CD4-positive, alpha-beta T cell (primary cell): ENCODE measurements around the gene HELZ. TPM values are rescaled to one million over a fixed set of nuclear protein-coding genes. Genes with fewer than 3 reads are reported as not detected.
"Not testable (repeated sequence)": the region's sequence is repeated elsewhere in the genome, so short reads cannot be mapped to it uniquely, and the experiment has no call there.

Experiments
- ATAC-seq: fragments of 200-7000 bp; cut with Tn5 transposase; one replicate; pipeline ENCODE4 v1.10.0; 2022; ENCODE audit warnings: mild to moderate bottlenecking; ENCODE audit not compliant: poor library complexity
- CTCF ChIA-PET: fragments of 350-600 bp; sonication (Branson Sonifier 250); formaldehyde crosslinking; loops from one replicate; lab custom pipeline; 2021; ENCODE audit warnings: antibody characterized with exemption, inconsistent platforms; lab: Charles Lee
- POLR2A ChIA-PET: fragments of 350-600 bp; sonication (Branson Sonifier 250); formaldehyde crosslinking; loops from one replicate; lab custom pipeline; 2021; ENCODE audit warnings: antibody characterized with exemption, inconsistent platforms; lab: Charles Lee
- DNase-seq, 14 experiments: peaks; one replicate each; pipeline ENCODE4 v3.0.0-alpha.2; 2013 to 2020; ENCODE audit warnings: mixed read lengths in 2 of 14
- H3K27ac ChIP-seq, 2 donors: one replicate each; pipeline versions ENCODE4 v1.5.1 to v1.7.0; 2013; ENCODE audit warnings: low read length in 2 of 2, low read depth in 1 of 2, mild to moderate bottlenecking in 1 of 2
- H3K27me3 ChIP-seq, 2 experiments: 1 replicate in 1 of 2; 2 replicates in 1 of 2; pipeline versions ENCODE4 v1.6.1 to v1.7.0; 2013; ENCODE audit warnings: low read length in 2 of 2, control low read depth in 1 of 2, mild to moderate bottlenecking in 1 of 2, moderate library complexity in 1 of 2; ENCODE audit not compliant: insufficient read depth in 2 of 2, control insufficient read depth in 1 of 2
- H3K36me3 ChIP-seq: one replicate; pipeline ENCODE4 v1.6.1; 2013; ENCODE audit warnings: low read length, control low read depth; ENCODE audit not compliant: insufficient read depth
- H3K4me1 ChIP-seq: one replicate; pipeline ENCODE4 v1.6.1; 2013; ENCODE audit warnings: low read length, control low read depth; ENCODE audit not compliant: insufficient read depth
- H3K4me3 ChIP-seq: one replicate; pipeline ENCODE4 v1.5.1; 2013; ENCODE audit warnings: mild to moderate bottlenecking, low read length, moderate library complexity
- H3K9me3 ChIP-seq, 2 experiments: 1 replicate in 1 of 2; 2 replicates in 1 of 2; pipeline versions ENCODE4 v1.6.1 to v1.7.0; 2013; ENCODE audit warnings: low read length in 2 of 2, mild to moderate bottlenecking in 2 of 2, control low read depth in 1 of 2, moderate library complexity in 1 of 2; ENCODE audit not compliant: control insufficient read depth in 1 of 2, insufficient read depth in 1 of 2
- H3K27ac Mint-ChIP-seq: one replicate; pipeline ENCODE4 v1.8.0; 2020; ENCODE audit warnings: mixed read lengths
- H3K27me3 Mint-ChIP-seq: one replicate; pipeline ENCODE4 v1.8.0; 2021; ENCODE audit warnings: mixed read lengths
- H3K36me3 Mint-ChIP-seq: one replicate; pipeline ENCODE4 v1.8.0; 2021; ENCODE audit warnings: low read depth, mixed read lengths
- H3K4me1 Mint-ChIP-seq: one replicate; pipeline ENCODE4 v1.8.0; 2021; ENCODE audit warnings: low read depth, mixed read lengths
- H3K4me3 Mint-ChIP-seq: one replicate; pipeline ENCODE4 v1.8.0; 2020; ENCODE audit warnings: mild to moderate bottlenecking, mixed read lengths
- H3K9me3 Mint-ChIP-seq: one replicate; pipeline ENCODE4 v1.8.0; 2020; ENCODE audit warnings: mixed read lengths
- intact Hi-C, 2 experiments: fragments of 100-400 bp; cut with DNase I in 1 of 2; cut with micrococcal nuclease in 1 of 2; formaldehyde crosslinking; loops; one replicate each; pipeline versions ENCODE4 v1.15.1 to v1.9.0; 2023 to 2025; cut with DNase I, micrococcal nuclease
- total RNA-seq, 174 experiments: library from RNA in 2 of 174; stranded (reverse) in 2 of 174; gene quantifications; one replicate each; pipeline ENCODE4 v1.2.3 and lab custom pipeline; 2021 to 2026
- TF ChIP-seq, protein P1 (sequence below): fragments of 200-600 bp; IDR thresholded peaks from one replicate; pipeline ENCODE4 v1.8.0; 2022; ENCODE audit warnings: antibody characterized with exemption, mild to moderate bottlenecking

HELZ gene
- total RNA-seq, 2 experiments from 2014 or later = 94.8 to 107 TPM

DNA sequence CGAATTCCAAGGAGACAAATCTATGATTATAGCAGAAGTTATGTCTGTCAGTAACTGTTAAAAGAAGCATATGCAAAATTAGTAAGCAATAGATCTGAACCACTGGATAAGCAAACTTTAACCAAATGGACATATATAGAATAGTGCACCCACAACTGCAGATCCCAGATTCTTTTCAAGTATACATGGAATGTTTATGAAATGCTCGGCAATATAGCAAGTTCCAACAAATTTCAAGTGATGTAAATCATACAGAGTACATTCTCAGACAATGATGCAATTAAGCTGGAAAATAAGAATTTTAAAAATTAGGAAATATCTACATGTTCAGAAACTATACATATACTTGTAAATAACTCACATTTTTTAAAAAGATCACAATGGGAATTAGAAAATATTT lies 8.4 kb upstream of the HELZ start:
- DNase-seq (no peak), ATAC-seq (no peak)
- TF ChIP-seq, protein P1, sequence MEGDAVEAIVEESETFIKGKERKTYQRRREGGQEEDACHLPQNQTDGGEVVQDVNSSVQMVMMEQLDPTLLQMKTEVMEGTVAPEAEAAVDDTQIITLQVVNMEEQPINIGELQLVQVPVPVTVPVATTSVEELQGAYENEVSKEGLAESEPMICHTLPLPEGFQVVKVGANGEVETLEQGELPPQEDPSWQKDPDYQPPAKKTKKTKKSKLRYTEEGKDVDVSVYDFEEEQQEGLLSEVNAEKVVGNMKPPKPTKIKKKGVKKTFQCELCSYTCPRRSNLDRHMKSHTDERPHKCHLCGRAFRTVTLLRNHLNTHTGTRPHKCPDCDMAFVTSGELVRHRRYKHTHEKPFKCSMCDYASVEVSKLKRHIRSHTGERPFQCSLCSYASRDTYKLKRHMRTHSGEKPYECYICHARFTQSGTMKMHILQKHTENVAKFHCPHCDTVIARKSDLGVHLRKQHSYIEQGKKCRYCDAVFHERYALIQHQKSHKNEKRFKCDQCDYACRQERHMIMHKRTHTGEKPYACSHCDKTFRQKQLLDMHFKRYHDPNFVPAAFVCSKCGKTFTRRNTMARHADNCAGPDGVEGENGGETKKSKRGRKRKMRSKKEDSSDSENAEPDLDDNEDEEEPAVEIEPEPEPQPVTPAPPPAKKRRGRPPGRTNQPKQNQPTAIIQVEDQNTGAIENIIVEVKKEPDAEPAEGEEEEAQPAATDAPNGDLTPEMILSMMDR = no peak
- ChIA-PET POLR2A (no interaction called here), CTCF (no interaction called here)
- Histone ChIP-seq H3K4me3 (no peak overlapping the region), H3K27ac (no peak overlapping the region), H3K27me3 (no peaks in the 10 kb centered on the region), H3K9me3 (no peaks in the 10 kb centered on the region), H3K4me1 (peaks cover 15% of the 10 kb centered on the region), H3K36me3 (no peaks in the 10 kb centered on the region)
- Mint-ChIP-seq H3K9me3 (no peaks in the 10 kb centered on the region), H3K27me3 (no peaks in the 10 kb centered on the region), H3K36me3 (no peaks in the 10 kb centered on the region), H3K4me3 (no peak overlapping the region), H3K27ac (no peak overlapping the region), H3K4me1 (peaks cover 10% of the 10 kb centered on the region)
- intact Hi-C loops = no loop called here

- H3K4me1 Mint-ChIP-seq = peaks cover 11% of the 10 kb centered on the region
- DNase-seq, H3K9me3 Mint-ChIP-seq, CTCF ChIA-PET, H3K36me3 Mint-ChIP-seq, H3K27me3 ChIP-seq, H3K27ac Mint-ChIP-seq, H3K9me3 ChIP-seq, intact Hi-C loops, H3K27me3 Mint-ChIP-seq, ATAC-seq, H3K4me3 Mint-ChIP-seq, H3K36me3 ChIP-seq, H3K4me3 ChIP-seq, H3K27ac ChIP-seq: not testable (repeated sequence)
- peaks cover 20% of the 10 kb centered on the region for H3K4me1 ChIP-seq
- POLR2A ChIA-PET = interaction anchor here (0.7 kb wide), 1 partner anchor 379 kb away, joined by 4 read pairs; no protein-coding TSS in a partner anchor
Observed at GRCh38 chr17:67251586-67251985, 6.6 kb upstream of the HELZ start.

DNA sequence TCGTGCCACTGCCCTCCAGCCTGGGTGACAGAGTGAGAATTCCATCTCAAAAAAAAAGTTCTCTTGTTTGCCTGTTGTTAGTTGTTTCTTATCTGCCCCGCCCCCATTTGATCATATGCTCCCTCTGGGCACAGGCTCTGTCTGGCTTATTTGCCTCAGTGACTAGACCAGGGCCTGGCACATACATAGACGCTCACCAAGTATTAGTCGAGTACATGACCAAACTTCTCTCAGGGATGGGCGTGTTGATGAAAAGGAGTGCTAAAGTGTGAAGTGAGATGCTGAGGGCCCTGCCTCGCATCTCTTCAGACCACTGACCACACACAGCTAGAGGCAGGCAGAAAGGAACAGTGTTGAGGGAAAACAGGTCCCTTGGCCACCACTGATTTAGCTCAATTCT lies 3.3 kb upstream of the HELZ start:
- POLR2A ChIA-PET = no interaction called here
- ATAC-seq (no peak), DNase-seq (peak in 2 of 14 experiments; percentile 14 to 18)
- Histone ChIP-seq H3K4me3 (no peak overlapping the region), H3K27ac (no peak overlapping the region), H3K36me3 (no peaks in the 10 kb centered on the region), H3K9me3 (no peaks in the 10 kb centered on the region), H3K27me3 (no peaks in the 10 kb centered on the region), H3K4me1 (peaks cover 33% of the 10 kb centered on the region)
- intact Hi-C loops = loop anchor here in 1 of 2 experiments (5.0 kb wide), 2 partner anchors 114 to 464 kb away; no protein-coding TSS in a partner anchor
- H3K9me3 Mint-ChIP-seq = no peaks in the 10 kb centered on the region
- peaks cover 18% of the 10 kb centered on the region for H3K36me3 Mint-ChIP-seq
- CTCF ChIA-PET = no interaction called here
- H3K27me3 Mint-ChIP-seq = no peaks in the 10 kb centered on the region
- H3K4me1 Mint-ChIP-seq = peaks cover 25% of the 10 kb centered on the region
- TF ChIP-seq, protein P1 = no peak
- peak overlapping the region; percentile 55 for H3K4me3 Mint-ChIP-seq
- H3K27ac Mint-ChIP-seq = no peak overlapping the region

- Histone ChIP-seq H3K27ac (no peak overlapping the region), H3K4me3 (peak overlapping the region; percentile 94), H3K9me3 (no peaks in the 10 kb centered on the region), H3K27me3 (no peaks in the 10 kb centered on the region), H3K36me3 (no peaks in the 10 kb centered on the region), H3K4me1 (peaks cover 33% of the 10 kb centered on the region)
- ChIA-PET POLR2A (no interaction called here), CTCF (interaction anchor here (1.4 kb wide), 1 partner anchor 26 kb away, joined by 3 read pairs; no protein-coding TSS in a partner anchor)
- Mint-ChIP-seq H3K9me3 (no peaks in the 10 kb centered on the region), H3K4me3 (peak overlapping the region; percentile 91), H3K27ac (peak overlapping the region; percentile 89), H3K36me3 (peaks cover 18% of the 10 kb centered on the region), H3K27me3 (no peaks in the 10 kb centered on the region), H3K4me1 (peaks cover 28% of the 10 kb centered on the region)
- TF ChIP-seq, protein P1 = no peak
- intact Hi-C loops = loop anchor here in 1 of 2 experiments (2.0 to 5.0 kb wide), 3 partner anchors 45 to 465 kb away; no protein-coding TSS in a partner anchor
- DNase-seq (peak in 1 of 14 experiments; percentile 12), ATAC-seq (no peak)
Observed at GRCh38 chr17:67247416-67247900, 2.5 kb upstream of the HELZ start.
